IMR-90 (cell line): Measurements from ENCODE around the gene FER1L5. TPM values are rescaled to one million over a fixed set of nuclear protein-coding genes. Genes with fewer than 3 reads are reported as not detected.

Experiments
- ATAC-seq: fragments of 200-7000 bp; cut with Tn5 transposase; 2 replicates; pipeline ENCODE4 v1.9.1; 2020; ENCODE audit warnings: low read depth, mild to moderate bottlenecking, moderate library complexity
- BruUV-seq: library from RNA; stranded (reverse); fragments of 400-500 nt; replicated peaks from 2 replicates; lab custom pipeline; 2021; lab: Mats Ljungman, UMichigan
- CTCF ChIA-PET: fragments of 300-600 bp; formaldehyde crosslinking; extraction: SDS; loops from one replicate; lab custom pipeline; 2021; ENCODE audit warnings: antibody characterized with exemption; lab: Yijun Ruan, JAX
- POLR2A ChIA-PET: fragments of 300-600 bp; sonication (Branson Sonifier 250); formaldehyde crosslinking; loops from one replicate; lab custom pipeline; 2022; ENCODE audit warnings: antibody characterized with exemption; ENCODE audit not compliant: unreplicated experiment; lab: Charles Lee
- DNase-seq: peaks from one replicate; pipeline ENCODE4 v3.0.0; 2013
- H2AFZ ChIP-seq: replicated peaks from 2 replicates; pipeline ENCODE3; 2013; ENCODE audit warnings: low read length, mild to moderate bottlenecking; ENCODE audit not compliant: poor library complexity
- H2AK5ac ChIP-seq: 2 replicates; pipeline ENCODE4 v1.6.1; 2013; ENCODE audit warnings: low read depth, low read length, inconsistent platforms
- H2AK9ac ChIP-seq: replicated peaks from 2 replicates; pipeline ENCODE3; 2013; ENCODE audit warnings: mild to moderate bottlenecking, low read depth, low read length, moderate library complexity; ENCODE audit not compliant: poor library complexity
- H2BK120ac ChIP-seq: 2 replicates; pipeline ENCODE4 v1.6.1; 2013; ENCODE audit warnings: low read depth, low read length, inconsistent platforms
- H2BK15ac ChIP-seq: 3 replicates; pipeline ENCODE4 v1.6.1; 2013; ENCODE audit warnings: low read depth, low read length, inconsistent platforms
- H2BK20ac ChIP-seq: 2 replicates; pipeline ENCODE4 v1.6.1; 2013; ENCODE audit warnings: low read depth, mild to moderate bottlenecking, inconsistent platforms, low read length, moderate library complexity
- H2BK5ac ChIP-seq: 2 replicates; pipeline ENCODE4 v1.6.1; 2013; ENCODE audit warnings: mild to moderate bottlenecking, low read depth, low read length, inconsistent platforms; ENCODE audit not compliant: poor library complexity, severe bottlenecking
- H3K14ac ChIP-seq: replicated peaks from 2 replicates; pipeline ENCODE4 v1.6.1; 2013; ENCODE audit warnings: low read depth, low read length, inconsistent platforms
- H3K18ac ChIP-seq: 2 replicates; pipeline ENCODE4 v1.6.1; 2013; ENCODE audit warnings: low read depth, low read length, control low read depth
- H3K23ac ChIP-seq: 2 replicates; pipeline ENCODE4 v1.6.1; 2013; ENCODE audit warnings: low read depth, low read length, inconsistent platforms
- H3K27ac ChIP-seq: 2 replicates; pipeline ENCODE4 v1.5.1; 2013; ENCODE audit warnings: mild to moderate bottlenecking, control low read depth, low read length; ENCODE audit not compliant: insufficient read depth
- H3K27me3 ChIP-seq: 2 replicates; pipeline ENCODE4 v1.6.1; 2013; ENCODE audit warnings: low read length; ENCODE audit not compliant: control insufficient read depth, insufficient read depth
- H3K36me3 ChIP-seq: 2 replicates; pipeline ENCODE4 v1.6.1; 2013; ENCODE audit warnings: low read length, mixed read lengths; ENCODE audit not compliant: control insufficient read depth, insufficient read depth
- H3K4ac ChIP-seq: 2 replicates; pipeline ENCODE4 v1.6.1; 2013; ENCODE audit warnings: low read depth, low read length, inconsistent platforms
- H3K4me1 ChIP-seq: 2 replicates; pipeline ENCODE4 v1.6.1; 2013; ENCODE audit warnings: low read length, mixed read lengths; ENCODE audit not compliant: control insufficient read depth, insufficient read depth
- H3K4me2 ChIP-seq: 2 replicates; pipeline ENCODE4 v1.6.1; 2013; ENCODE audit warnings: low read depth, mild to moderate bottlenecking, control low read depth, low read length, moderate library complexity
- H3K4me3 ChIP-seq: 2 replicates; pipeline ENCODE4 v1.5.1; 2013; ENCODE audit warnings: low read depth, mild to moderate bottlenecking, control low read depth, low read length, moderate library complexity; ENCODE audit not compliant: insufficient read depth
- H3K56ac ChIP-seq: 2 replicates; pipeline ENCODE4 v1.6.1; 2013; ENCODE audit warnings: low read length, inconsistent platforms; ENCODE audit not compliant: insufficient read depth; ENCODE audit errors: extremely low read depth
- H3K79me1 ChIP-seq, 2 experiments: 2 replicates each; pipeline ENCODE4 v1.6.1; 2013; ENCODE audit warnings: low read length in 2 of 2, inconsistent platforms in 1 of 2, low read depth in 1 of 2
- H3K9ac ChIP-seq: 2 replicates; pipeline ENCODE4 v1.6.1; 2013; ENCODE audit warnings: low read depth, low read length, control low read depth
- H3K9me1 ChIP-seq: 2 replicates; pipeline ENCODE4 v1.6.1; 2013; ENCODE audit warnings: low read length, inconsistent platforms; ENCODE audit not compliant: insufficient read depth
- H3K9me3 ChIP-seq: 2 replicates; pipeline ENCODE4 v1.6.1; 2013; ENCODE audit warnings: low read length; ENCODE audit not compliant: control insufficient read depth, insufficient read depth
- H4K20me1 ChIP-seq: 2 replicates; pipeline ENCODE4 v1.6.1; 2013; ENCODE audit warnings: low read length, inconsistent platforms; ENCODE audit not compliant: insufficient read depth
- H4K5ac ChIP-seq: 2 replicates; pipeline ENCODE4 v1.6.1; 2013; ENCODE audit warnings: mild to moderate bottlenecking, low read depth, low read length, control low read depth
- H4K8ac ChIP-seq, 2 experiments: 2 replicates each; pipeline ENCODE4 v1.6.1; 2013; ENCODE audit warnings: low read depth in 2 of 2, low read length in 2 of 2, control low read depth in 1 of 2, inconsistent platforms in 1 of 2
- H4K91ac ChIP-seq: 2 replicates; pipeline ENCODE4 v1.6.1; 2013; ENCODE audit warnings: low read depth, low read length, inconsistent platforms; ENCODE audit not compliant: insufficient read depth
- BHLHE40 ChIP-seq: fragments of 150-350 bp; IDR thresholded peaks from 2 replicates; pipeline ENCODE4 v1.6.1; 2016; ENCODE audit warnings: mild to moderate bottlenecking, low read depth, low read length
- CEBPB ChIP-seq: IDR thresholded peaks from 2 replicates; pipeline ENCODE4 v1.6.1; 2012; ENCODE audit warnings: low read depth, low read length, improper control_type of control experiment
- CHD1 ChIP-seq: IDR thresholded peaks from 2 replicates; pipeline ENCODE4 v1.6.1; 2012; ENCODE audit warnings: low read depth, low read length, improper control_type of control experiment
- CTCF ChIP-seq: conservative IDR thresholded peaks from 2 replicates; pipeline ENCODE4 v1.5.1; 2012; ENCODE audit warnings: mild to moderate bottlenecking, low read depth, low read length, improper control_type of control experiment
- FOS ChIP-seq: fragments of 150-350 bp; IDR thresholded peaks from 2 replicates; pipeline ENCODE4 v1.6.1; 2016; ENCODE audit warnings: low read depth, low read length
- MAFK ChIP-seq: IDR thresholded peaks from 2 replicates; pipeline ENCODE4 v1.6.1; 2012; ENCODE audit warnings: low read depth, low read length, improper control_type of control experiment
- MAZ ChIP-seq: IDR thresholded peaks from 2 replicates; pipeline ENCODE4 v1.6.1; 2012; ENCODE audit warnings: low read depth, mild to moderate bottlenecking, low read length, improper control_type of control experiment, moderate library complexity, borderline replicate concordance
- NFE2L2 ChIP-seq: fragments of 150-350 bp; IDR thresholded peaks from 2 replicates; pipeline ENCODE4 v1.6.1; 2016; ENCODE audit warnings: low read depth, mild to moderate bottlenecking, low read length
- POLR2A ChIP-seq: IDR thresholded peaks from 2 replicates; pipeline ENCODE4 v1.6.1; 2012; ENCODE audit warnings: mild to moderate bottlenecking, low read depth, low read length
- RAD21 ChIP-seq: IDR thresholded peaks from 2 replicates; pipeline ENCODE4 v1.6.1; 2012; ENCODE audit warnings: low read length, improper control_type of control experiment
- RFX5 ChIP-seq: IDR thresholded peaks from 2 replicates; pipeline ENCODE4 v1.8.0; 2012; ENCODE audit warnings: low read depth, mild to moderate bottlenecking, low read length, moderate library complexity
- SMC3 ChIP-seq: fragments of 150-350 bp; IDR thresholded peaks from 2 replicates; pipeline ENCODE4 v1.6.1; 2016; ENCODE audit warnings: low read depth, mild to moderate bottlenecking, antibody characterized with exemption, low read length, moderate library complexity
- WGBS, 2 experiments: methylation state at CpG; one replicate each; pipeline versions ENCODE4 v1.1.5 to v1.1.7; 2013; ENCODE audit warnings: missing lambda C conversion rate in 2 of 2; ENCODE audit not compliant: insufficient read length in 1 of 2; ENCODE audit errors: extremely low coverage in 2 of 2; 5-methylcytosine and 5-hydroxymethylcytosine counted together
- dilution Hi-C: fragments of 300-500 bp; cut with HindIII; formaldehyde crosslinking; loops from one replicate; pipeline ENCODE4 v1.14.3; 2018; ENCODE audit warnings: low sequenced_read_pairs; ENCODE audit not compliant: unreplicated experiment
- in situ Hi-C: fragments of 300-500 bp; cut with MboI; formaldehyde crosslinking; loops from 3 replicates; pipeline ENCODE4 v1.14.3; 2019; ENCODE audit warnings: low sequenced_read_pairs, inconsistent platforms, mixed read lengths
- intact Hi-C: fragments of 100-400 bp; cut with micrococcal nuclease; formaldehyde crosslinking; loops from 2 replicates; pipeline ENCODE4 v1.10.0; 2022
- polyA plus RNA-seq, 3 experiments: library from polyadenylated mRNA; depleted of rRNA; stranded (reverse); fragments of >200 nt; gene quantifications; 2 replicates each; pipeline ENCODE4 v1.2.3, GENCODE V29; 2012; ENCODE audit warnings: low replicate concordance in 1 of 3
- total RNA-seq: library from RNA; depleted of rRNA; stranded (reverse); fragments of >200 nt; gene quantifications from 2 replicates; pipeline ENCODE4 v1.2.3, GENCODE V29; 2012

The FER1L5 gene
- total and polyA plus RNA-seq, 2 of the 4 experiments (the other 2 are of a cell fraction), result 0.15 to 0.36 TPM

DNA sequence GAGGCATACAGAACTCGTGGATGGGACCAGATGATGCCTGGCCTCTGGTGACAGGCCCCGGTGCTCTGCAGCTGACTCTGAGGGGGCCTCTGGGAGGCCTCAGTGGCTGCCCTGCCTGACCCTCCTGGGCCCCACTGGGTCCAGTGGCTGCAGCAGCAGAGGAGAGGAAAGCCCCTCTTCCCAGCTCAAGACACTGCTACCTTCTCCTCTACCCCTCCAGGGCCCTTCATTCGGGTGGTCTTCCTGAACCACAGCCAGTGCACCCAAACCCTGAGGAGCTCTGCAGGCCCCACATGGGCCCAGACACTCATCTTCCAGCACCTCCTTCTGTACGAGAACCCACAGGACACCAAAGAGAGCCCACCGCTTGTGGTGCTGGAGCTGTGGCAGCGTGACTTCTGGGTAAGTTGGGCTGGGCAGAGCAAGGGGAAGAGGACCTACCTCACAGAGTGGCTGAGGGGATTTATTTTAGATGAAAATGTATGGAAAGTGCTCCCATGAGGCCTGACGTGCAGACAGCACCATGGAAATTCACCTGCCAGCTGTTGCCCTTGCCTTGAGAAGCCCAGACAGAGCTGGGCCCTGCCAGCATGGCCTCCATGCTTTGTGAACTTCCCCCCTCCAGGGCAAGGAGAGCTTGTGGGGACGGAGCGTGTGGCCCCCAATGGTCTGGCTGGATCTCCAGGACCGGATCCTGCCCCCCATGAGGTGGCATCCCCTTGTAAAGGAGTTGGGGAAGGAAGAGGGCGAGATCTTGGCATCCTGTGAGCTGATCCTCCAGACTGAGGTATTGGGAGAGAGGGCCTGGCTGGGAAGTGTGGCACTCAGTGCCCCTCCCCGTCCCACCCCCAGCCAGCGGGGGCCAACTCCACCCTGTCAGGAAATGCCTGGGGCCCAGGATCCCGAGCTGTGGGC lies 51.0 kb downstream of the FER1L5 start:
- Histone ChIP-seq H3K14ac (no peak overlapping the region), H2AK5ac (no peak overlapping the region), H3K27me3 (no peaks in the 10 kb centered on the region), H3K18ac (no peak overlapping the region), H3K4me1 (no peaks in the 10 kb centered on the region), H3K4me2 (no peak overlapping the region), H4K5ac (no peak overlapping the region), H2BK5ac (no peak overlapping the region), H2BK20ac (no peak overlapping the region), H3K56ac (no peak overlapping the region), H3K79me1 (no peaks in the 10 kb centered on the region), H2BK120ac (no peak overlapping the region), H3K27ac (no peak overlapping the region), H3K9me1 (0 out of 2 replicates have a peak, but pooled peaks cover 4% of the 10 kb centered on the region), H3K4ac (no peak overlapping the region), H2AK9ac (no peak overlapping the region), H3K9ac (no peak overlapping the region), H4K20me1 (no peaks in the 10 kb centered on the region), H3K4me3 (no peak overlapping the region), H3K9me3 (no peaks in the 10 kb centered on the region), H2AFZ (peak overlapping the region; percentile 33), H2BK15ac (no peak overlapping the region), H4K8ac (no peak overlapping the region), H3K36me3 (no peaks in the 10 kb centered on the region), H3K23ac (no peak overlapping the region), H4K91ac (no peak overlapping the region)
- DNase-seq, result no peak
- ChIA-PET CTCF (no interaction called here), POLR2A (no interaction called here)
- BruUV-seq, result no TSS peak
- intact Hi-C loops, result no loop called here
- TF ChIP-seq FOS, result no peak
- no peak for TF ChIP-seq CTCF
- TF ChIP-seq POLR2A, result no peak
- no peak for TF ChIP-seq SMC3
- no peak for TF ChIP-seq CHD1
- no peak for TF ChIP-seq MAZ
- no peak for TF ChIP-seq MAFK
- TF ChIP-seq NFE2L2, result no peak
- no peak for TF ChIP-seq BHLHE40
- TF ChIP-seq CEBPB, result no peak
- TF ChIP-seq RFX5, result no peak
- no peak for TF ChIP-seq RAD21
- no peak for ATAC-seq
- dilution Hi-C loops, result no loop called here
- WGBS, 2 experiments, result 61% methylated on average over 3 of the region's 14 CpGs; no CpG with 5 or more reads in 1 of the 2 experiments
- in situ Hi-C loops, result no loop called here
